Activated naive CD8-positive, alpha-beta T cell (primary cell): ENCODE results near the gene PCDH9.

ENCODE experiments used
- H3K27ac Mint-ChIP-seq: one replicate; pipeline ENCODE4 v1.8.0; 2021; ENCODE audit warnings: mixed read lengths
- H3K27me3 Mint-ChIP-seq: one replicate; pipeline ENCODE4 v1.8.0; 2021; ENCODE audit warnings: mixed read lengths
- H3K36me3 Mint-ChIP-seq: one replicate; pipeline ENCODE4 v1.8.0; 2021; ENCODE audit warnings: mixed read lengths
- H3K4me1 Mint-ChIP-seq: one replicate; pipeline ENCODE4 v1.8.0; 2021; ENCODE audit warnings: low read depth, mixed read lengths
- H3K4me3 Mint-ChIP-seq: one replicate; pipeline ENCODE4 v1.8.0; 2021; ENCODE audit warnings: mild to moderate bottlenecking, mixed read lengths
- H3K9me3 Mint-ChIP-seq: one replicate; pipeline ENCODE4 v1.8.0; 2021; ENCODE audit warnings: low read depth, mixed read lengths

PCDH9 gene

DNA sequence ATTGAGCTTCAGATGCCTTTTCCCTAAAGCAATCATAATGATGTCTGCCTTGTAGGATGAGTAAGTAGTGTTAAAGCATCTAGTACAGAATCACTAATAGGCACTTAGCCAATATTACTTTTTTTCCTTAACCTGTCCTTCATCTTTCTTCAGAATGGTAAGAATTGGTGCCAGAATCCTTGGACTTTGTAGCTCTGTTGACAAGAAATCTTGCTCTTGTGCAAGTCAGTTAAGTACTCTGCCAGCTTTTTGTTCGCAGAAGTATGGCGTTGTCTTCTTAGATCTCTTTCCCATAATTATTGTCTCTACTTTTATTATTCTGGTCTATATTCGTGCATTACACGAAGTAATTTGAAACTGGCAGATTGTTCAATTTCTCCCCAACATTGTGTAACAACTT lies 554.5 kb downstream of the PCDH9 start:
- Mint-ChIP-seq H3K36me3 (no peaks in the 10 kb centered on the region), H3K4me1 (no peaks in the 10 kb centered on the region), H3K27ac (no peak overlapping the region), H3K27me3 (no peaks in the 10 kb centered on the region), H3K4me3 (no peak overlapping the region), H3K9me3 (peaks cover 8% of the 10 kb centered on the region)

DNA sequence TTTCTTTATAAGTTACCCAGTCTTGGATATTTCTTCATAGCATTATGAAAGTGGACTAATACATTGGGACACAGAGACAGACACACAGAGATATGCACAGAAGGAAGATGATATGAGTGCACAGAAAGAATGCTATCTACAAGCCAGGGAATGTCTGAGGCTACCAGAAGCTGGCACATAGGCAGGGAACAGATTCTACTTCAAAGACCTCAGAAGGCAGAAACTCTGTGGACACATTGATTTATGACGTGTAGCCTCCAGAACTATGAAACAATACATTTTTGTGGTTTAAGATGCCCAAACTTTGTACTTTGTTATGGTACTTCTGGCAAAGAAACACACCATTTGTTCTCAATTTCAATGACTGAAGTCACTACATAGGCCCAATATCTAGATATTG lies 556.7 kb downstream of the PCDH9 start:
- no peaks in the 10 kb centered on the region for H3K36me3 Mint-ChIP-seq
- no peaks in the 10 kb centered on the region for H3K27me3 Mint-ChIP-seq
- no peaks in the 10 kb centered on the region for H3K4me1 Mint-ChIP-seq
- peaks cover 14% of the 10 kb centered on the region for H3K9me3 Mint-ChIP-seq
- H3K27ac Mint-ChIP-seq = no peak overlapping the region
- no peak overlapping the region for H3K4me3 Mint-ChIP-seq

DNA sequence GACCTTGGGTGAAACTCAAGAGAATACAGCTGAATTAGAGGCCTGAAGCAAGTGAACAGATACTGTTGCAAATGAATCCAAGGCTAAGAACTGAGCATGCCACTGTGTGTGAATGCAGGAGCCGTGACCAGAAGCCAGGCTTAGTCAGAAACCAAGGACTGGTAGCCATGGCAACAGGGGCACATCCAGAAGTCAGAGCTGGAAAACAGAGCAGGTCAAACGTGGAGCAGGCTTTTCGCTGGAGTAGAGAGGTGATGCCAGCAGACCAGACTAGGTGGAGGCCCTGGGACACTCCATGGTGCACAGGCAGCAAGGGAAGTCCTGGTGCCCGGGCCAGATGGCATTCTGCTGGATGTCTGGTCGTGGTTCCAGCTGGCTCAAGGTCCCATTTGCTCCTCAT lies 564.1 kb downstream of the PCDH9 start:
- no peaks in the 10 kb centered on the region for H3K36me3 Mint-ChIP-seq
- no peaks in the 10 kb centered on the region for H3K27me3 Mint-ChIP-seq
- H3K27ac Mint-ChIP-seq = no peak overlapping the region
- peaks cover 8% of the 10 kb centered on the region for H3K9me3 Mint-ChIP-seq
- H3K4me1 Mint-ChIP-seq = no peaks in the 10 kb centered on the region
- H3K4me3 Mint-ChIP-seq = no peak overlapping the region

DNA sequence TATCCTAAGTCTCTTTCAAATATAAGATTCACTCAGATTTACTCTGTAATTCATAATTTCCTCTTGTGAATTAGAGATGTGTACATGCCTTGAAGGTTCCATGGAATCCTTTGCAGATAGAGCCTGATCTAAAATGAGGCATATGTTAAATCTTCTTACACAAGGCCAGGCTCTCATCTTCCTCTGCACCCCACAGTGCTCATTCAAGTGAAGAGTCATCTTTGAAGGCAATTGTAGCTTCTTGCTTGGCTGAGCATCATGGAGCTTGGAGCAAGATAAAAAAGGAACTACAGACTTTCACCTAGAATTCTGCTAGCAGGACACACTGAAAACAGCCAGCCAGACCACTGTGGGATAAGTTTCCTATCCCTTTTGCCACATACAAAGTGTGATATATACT lies 566.4 kb downstream of the PCDH9 start:
- Mint-ChIP-seq H3K4me3 (no peak overlapping the region), H3K36me3 (no peaks in the 10 kb centered on the region), H3K27ac (no peak overlapping the region), H3K4me1 (no peaks in the 10 kb centered on the region), H3K9me3 (peaks cover 3% of the 10 kb centered on the region), H3K27me3 (no peaks in the 10 kb centered on the region)

DNA sequence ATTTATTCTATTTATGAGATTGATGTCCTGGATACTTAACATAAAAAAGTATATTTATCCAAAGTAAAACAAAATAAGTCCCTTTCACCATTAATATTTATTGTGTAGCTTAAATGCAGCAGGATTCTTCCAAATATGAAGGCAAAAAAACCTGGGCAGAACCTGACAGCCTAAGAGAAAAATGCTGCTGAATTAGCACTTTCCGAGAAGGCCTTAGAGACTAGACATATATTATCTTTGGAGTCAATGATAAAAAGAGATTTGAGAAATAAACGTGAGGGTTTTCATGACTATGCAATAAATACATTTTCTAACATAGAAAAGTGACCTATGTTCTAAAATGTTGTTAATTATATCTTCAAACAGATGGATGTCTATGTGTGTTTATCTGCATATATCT lies 566.9 kb downstream of the PCDH9 start:
- H3K4me3 Mint-ChIP-seq = no peak overlapping the region
- H3K27ac Mint-ChIP-seq = no peak overlapping the region
- H3K4me1 Mint-ChIP-seq = no peaks in the 10 kb centered on the region
- H3K9me3 Mint-ChIP-seq = no peaks in the 10 kb centered on the region
- H3K27me3 Mint-ChIP-seq = no peaks in the 10 kb centered on the region
- H3K36me3 Mint-ChIP-seq = no peaks in the 10 kb centered on the region

DNA sequence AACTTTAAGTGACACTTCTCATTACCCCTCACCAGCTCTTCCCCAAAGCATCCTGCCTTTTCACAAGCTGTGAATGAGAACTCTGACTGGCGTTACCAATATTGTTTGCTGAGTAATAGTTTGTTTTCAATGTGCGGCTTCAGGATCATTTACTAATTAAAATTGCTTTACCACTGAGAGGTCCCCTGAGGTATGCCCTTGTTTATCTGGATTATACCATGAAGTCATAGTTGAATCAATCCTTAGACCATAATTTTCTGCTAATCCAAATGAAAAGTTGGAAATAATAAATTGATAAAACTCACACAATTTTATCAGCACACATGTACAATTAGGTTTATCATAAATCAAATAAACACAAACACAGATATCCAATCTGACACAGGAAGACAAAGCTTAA lies 568.8 kb downstream of the PCDH9 start:
- no peak overlapping the region for H3K4me3 Mint-ChIP-seq
- H3K27ac Mint-ChIP-seq = no peak overlapping the region
- no peaks in the 10 kb centered on the region for H3K36me3 Mint-ChIP-seq
- H3K27me3 Mint-ChIP-seq = no peaks in the 10 kb centered on the region
- H3K9me3 Mint-ChIP-seq = no peaks in the 10 kb centered on the region
- H3K4me1 Mint-ChIP-seq = no peaks in the 10 kb centered on the region

DNA sequence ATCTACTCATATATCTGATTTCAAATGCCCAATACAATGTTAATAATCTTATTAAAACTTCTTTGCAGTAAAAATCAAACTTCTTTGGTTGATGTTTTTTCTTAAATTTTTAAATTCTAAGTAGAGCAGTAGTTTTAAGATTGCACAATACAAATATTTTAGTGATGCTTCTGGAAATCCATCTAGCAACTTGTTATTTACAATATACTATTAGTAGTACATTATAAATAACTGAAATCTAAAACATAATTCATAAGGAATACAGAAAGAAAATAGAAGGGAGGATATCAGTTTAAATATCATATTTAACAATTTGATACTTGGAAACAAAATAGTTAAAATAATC lies 569.7 kb downstream of the PCDH9 start:
- Mint-ChIP-seq H3K4me1 (no peaks in the 10 kb centered on the region), H3K36me3 (no peaks in the 10 kb centered on the region), H3K4me3 (no peak overlapping the region), H3K9me3 (no peaks in the 10 kb centered on the region), H3K27me3 (no peaks in the 10 kb centered on the region), H3K27ac (no peak overlapping the region)

DNA sequence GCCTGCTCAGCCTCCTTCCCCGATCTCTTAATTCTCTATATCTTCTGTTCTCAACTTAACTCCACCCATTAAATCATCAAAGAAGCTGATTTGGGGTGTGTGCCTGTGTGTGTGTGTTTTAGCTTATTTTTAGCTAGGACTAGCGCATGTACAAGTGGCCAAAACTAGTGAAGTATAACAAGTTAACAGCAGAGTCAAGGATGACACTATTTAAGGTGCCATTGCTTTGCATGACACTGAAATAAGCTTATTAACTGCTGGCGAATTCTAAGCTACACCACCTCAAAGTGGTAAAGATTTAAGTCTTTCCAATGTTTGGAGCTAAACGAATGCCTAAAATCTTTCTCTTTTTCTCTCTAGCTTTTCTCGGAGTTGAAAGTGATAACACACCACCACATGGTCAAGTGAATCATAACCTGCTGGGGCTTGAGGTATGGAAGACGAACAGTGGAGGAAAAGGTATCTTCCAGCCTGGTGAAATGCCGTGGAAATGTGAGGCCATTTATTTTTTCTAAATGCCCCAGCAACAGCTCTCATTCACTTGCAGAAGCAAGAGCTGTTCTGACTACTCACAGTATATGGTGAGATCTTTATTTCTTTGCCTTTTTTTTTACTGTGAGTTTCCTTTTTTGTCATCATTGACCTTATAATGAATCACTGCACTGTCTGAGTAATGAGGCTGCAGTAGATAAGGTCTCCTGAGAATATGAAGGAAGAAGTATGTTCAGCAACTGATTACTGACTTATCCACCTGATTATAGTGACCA lies 570.3 kb downstream of the PCDH9 start:
- Mint-ChIP-seq H3K4me1 (no peaks in the 10 kb centered on the region), H3K9me3 (no peaks in the 10 kb centered on the region), H3K36me3 (no peaks in the 10 kb centered on the region), H3K4me3 (no peak overlapping the region), H3K27ac (no peak overlapping the region), H3K27me3 (no peaks in the 10 kb centered on the region)

DNA sequence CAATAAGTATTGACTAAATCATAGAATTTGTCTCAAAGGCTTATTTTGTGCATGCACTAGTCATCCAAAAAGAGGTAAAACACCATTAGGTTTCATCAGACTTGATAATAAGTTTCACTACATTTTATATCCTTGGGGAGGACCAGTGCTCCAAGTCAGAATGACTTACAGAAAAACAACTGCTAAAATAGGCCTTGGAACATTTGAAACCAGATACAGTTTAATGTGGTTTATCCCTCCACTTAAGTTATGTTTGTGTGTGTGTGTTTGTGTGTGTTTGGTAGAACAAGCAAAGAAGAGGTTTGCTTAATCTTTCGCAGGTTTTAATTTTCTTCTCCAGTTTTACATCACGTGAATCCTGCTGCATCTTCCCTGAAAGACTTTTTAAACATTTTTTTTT lies 570.9 kb downstream of the PCDH9 start:
- Mint-ChIP-seq H3K27ac (no peak overlapping the region), H3K27me3 (no peaks in the 10 kb centered on the region), H3K9me3 (no peaks in the 10 kb centered on the region), H3K4me1 (no peaks in the 10 kb centered on the region), H3K36me3 (no peaks in the 10 kb centered on the region), H3K4me3 (no peak overlapping the region)

DNA sequence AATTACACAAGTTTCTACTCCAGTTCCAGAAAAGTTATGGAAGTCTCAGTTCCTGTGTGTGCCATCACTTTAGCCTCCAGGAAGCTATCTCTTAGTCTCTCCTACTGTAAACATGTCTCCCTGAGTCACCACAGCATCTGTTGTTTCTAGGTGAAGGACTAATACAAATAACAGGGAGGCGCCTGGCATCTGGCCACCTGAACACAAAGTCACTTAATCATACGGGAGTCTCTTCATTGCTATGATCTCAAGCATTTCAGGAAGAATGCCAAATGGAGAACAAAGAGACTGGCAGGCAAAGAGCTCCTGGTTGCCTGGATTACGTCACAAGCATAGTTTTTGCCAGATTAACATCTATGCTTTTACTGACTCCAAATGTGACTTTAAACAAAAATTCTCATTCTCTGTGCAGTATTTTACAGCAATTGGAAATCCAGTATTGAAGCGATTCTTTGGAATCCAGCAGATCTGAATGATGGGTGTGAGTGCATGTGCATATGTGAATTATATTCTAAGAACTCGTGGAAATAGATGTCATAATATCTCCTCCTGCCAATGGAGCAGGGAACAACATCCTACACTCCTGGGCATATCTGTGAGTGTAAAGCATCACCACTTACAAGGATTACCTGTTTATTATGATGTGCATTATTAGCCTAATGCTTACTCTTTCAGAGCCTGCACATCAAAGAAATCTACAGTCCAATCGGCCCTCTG lies 572.8 kb downstream of the PCDH9 start:
- no peaks in the 10 kb centered on the region for H3K4me1 Mint-ChIP-seq
- no peak overlapping the region for H3K27ac Mint-ChIP-seq
- H3K4me3 Mint-ChIP-seq = no peak overlapping the region
- H3K36me3 Mint-ChIP-seq = no peaks in the 10 kb centered on the region
- H3K27me3 Mint-ChIP-seq = no peaks in the 10 kb centered on the region
- H3K9me3 Mint-ChIP-seq = no peaks in the 10 kb centered on the region

DNA sequence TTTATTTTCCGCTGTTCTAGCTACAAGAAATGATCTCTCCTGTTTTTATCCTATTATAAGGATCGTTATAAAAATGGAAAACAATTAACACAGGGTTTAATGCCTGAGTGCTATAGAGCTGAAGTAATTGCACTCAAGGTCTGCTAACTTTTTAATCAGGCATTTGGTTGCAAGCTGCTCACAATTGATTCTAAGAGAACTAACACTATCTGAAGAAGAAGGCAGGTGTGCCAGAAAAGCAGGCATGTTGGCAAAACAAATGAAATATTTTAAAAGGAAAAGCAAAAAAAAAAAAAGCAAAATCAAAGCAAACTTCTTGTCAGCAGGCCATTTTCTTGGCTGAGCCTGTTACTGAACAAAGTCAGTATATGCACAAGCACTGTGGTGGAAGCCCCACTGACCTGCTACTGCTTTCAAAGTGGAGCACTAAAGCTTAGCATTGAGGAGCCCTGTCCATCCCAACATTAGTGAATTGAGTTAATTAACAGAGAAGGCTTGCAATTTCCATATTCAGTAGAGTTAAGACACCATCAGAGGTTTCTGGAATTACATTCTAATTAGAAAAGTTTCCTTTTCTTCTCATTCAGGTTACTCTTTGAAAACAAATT lies 574.2 kb downstream of the PCDH9 start:
- Mint-ChIP-seq H3K4me3 (no peak overlapping the region), H3K36me3 (no peaks in the 10 kb centered on the region), H3K27ac (no peak overlapping the region), H3K9me3 (no peaks in the 10 kb centered on the region), H3K4me1 (no peaks in the 10 kb centered on the region), H3K27me3 (no peaks in the 10 kb centered on the region)

DNA sequence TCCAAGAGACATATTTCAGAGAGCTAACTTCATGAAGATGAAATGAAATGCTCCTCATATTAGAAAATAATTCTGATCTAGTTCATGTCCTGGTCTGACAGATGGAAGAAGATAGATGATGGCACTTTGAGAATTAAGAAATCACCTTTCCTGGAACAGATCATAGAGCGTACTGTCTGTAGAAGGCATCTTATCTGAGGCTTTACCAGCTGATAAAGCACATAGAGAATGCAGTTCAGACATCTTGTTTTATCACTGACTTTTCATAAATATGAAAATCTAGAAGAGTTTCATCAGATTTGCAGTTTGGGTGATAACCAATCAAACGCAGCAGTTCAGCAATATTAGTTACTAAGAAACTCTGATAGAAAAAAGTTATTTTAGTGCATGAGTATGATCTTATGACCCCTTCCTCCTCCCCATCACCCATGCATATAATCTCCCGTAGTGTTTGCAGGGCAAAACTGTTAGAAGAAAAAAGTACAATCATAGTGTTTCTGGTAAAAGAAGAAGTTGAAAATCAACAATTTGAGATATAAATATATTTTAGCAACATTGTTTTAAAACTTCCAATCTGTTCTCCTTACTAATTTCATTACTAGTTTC lies 585.2 kb downstream of the PCDH9 start:
- Mint-ChIP-seq H3K27me3 (no peaks in the 10 kb centered on the region), H3K27ac (no peak overlapping the region), H3K4me1 (no peaks in the 10 kb centered on the region), H3K9me3 (no peaks in the 10 kb centered on the region), H3K4me3 (no peak overlapping the region), H3K36me3 (no peaks in the 10 kb centered on the region)

DNA sequence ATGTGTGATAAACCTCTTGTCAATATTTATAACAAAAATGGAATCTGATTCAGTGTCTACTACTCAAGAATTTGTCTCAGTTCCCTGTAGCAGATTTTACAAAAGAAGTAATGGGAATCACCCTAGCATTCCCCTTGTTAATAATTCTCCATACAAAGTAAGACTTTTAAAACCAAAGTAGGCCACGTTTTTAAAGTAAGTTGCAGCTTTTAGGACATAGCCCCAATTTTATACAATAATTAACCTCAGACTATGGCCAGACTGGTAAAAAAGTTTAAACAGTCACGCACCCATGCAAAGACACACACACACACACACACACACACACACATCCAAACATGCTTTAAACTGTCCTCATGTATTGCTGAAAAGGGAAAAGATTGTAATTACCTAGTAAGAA lies 589.9 kb downstream of the PCDH9 start:
- Mint-ChIP-seq H3K27me3 (no peaks in the 10 kb centered on the region), H3K4me1 (no peaks in the 10 kb centered on the region), H3K36me3 (no peaks in the 10 kb centered on the region), H3K9me3 (no peaks in the 10 kb centered on the region), H3K4me3 (no peak overlapping the region), H3K27ac (no peak overlapping the region)

DNA sequence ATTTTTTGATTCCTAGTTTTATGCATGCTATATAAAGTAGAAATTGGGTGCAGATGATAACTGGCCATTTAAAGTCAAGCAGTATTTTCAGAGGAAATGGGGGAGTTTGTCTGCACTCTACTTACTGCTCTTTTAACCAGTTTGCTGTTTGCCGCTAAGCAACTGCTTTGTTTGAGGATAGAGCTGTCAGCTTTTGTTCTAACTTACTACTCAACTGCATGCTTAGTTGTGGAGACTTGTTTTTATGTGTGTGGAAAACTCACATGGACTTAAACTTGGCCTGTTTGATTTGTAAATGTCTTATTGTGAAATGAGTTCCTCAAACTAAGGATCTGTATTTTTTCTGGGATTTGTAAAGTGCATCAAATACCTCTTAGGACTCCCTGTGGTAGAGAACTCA lies 591.1 kb downstream of the PCDH9 start:
- no peak overlapping the region for H3K27ac Mint-ChIP-seq
- no peaks in the 10 kb centered on the region for H3K4me1 Mint-ChIP-seq
- no peaks in the 10 kb centered on the region for H3K27me3 Mint-ChIP-seq
- no peaks in the 10 kb centered on the region for H3K9me3 Mint-ChIP-seq
- H3K36me3 Mint-ChIP-seq = no peaks in the 10 kb centered on the region
- H3K4me3 Mint-ChIP-seq = no peak overlapping the region

DNA sequence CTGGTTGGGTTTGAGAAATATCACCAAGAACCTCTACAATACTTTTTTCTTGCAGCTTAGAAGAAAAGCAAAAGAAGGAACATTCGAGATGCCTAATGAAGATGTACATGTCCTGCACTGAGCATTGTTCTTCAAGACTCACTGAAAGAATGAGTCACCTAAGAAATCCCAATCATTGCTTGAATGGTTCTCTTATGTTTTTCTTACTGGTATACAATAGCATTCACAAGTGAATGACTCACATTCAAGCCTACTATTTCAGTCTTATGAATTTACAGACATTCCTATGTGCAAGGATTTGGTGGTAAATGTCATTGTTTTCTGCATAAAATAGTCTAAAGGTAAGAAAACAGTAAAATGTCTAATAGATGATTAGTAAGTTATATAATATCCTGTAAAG lies 594.6 kb downstream of the PCDH9 start:
- no peak overlapping the region for H3K27ac Mint-ChIP-seq
- H3K4me1 Mint-ChIP-seq = no peaks in the 10 kb centered on the region
- H3K9me3 Mint-ChIP-seq = no peaks in the 10 kb centered on the region
- H3K4me3 Mint-ChIP-seq = no peak overlapping the region
- no peaks in the 10 kb centered on the region for H3K36me3 Mint-ChIP-seq
- H3K27me3 Mint-ChIP-seq = no peaks in the 10 kb centered on the region
